Activated CD4-positive, alpha-beta T cell treated with anti-CD3 and anti-CD28 coated beads, Interleukin-2, amount 10 ng/mL, durations not matched to agents 7 days and 5 days (primary cell): ENCODE measurements around the gene SHPK. TPM values are rescaled to one million over a fixed set of nuclear protein-coding genes. Genes with fewer than 3 reads are reported as not detected.

ENCODE experiments used
- CTCF ChIA-PET: fragments of 350-600 bp; sonication (Branson Sonifier 250); formaldehyde crosslinking; loops from one replicate; lab custom pipeline; 2021; ENCODE audit warnings: antibody characterized with exemption; lab: Charles Lee
- POLR2A ChIA-PET: fragments of 350-600 bp; sonication (Branson Sonifier 250); formaldehyde crosslinking; loops from one replicate; lab custom pipeline; 2021; ENCODE audit warnings: antibody characterized with exemption; lab: Charles Lee
- DNase-seq: peaks from one replicate; pipeline ENCODE4 v3.0.0-alpha.2; 2020
- H3K27ac Mint-ChIP-seq: one replicate; pipeline ENCODE4 v1.8.0; 2021; ENCODE audit warnings: mild to moderate bottlenecking, moderate library complexity, mixed read lengths
- H3K27me3 Mint-ChIP-seq: one replicate; pipeline ENCODE4 v1.8.0; 2021; ENCODE audit warnings: mixed read lengths
- H3K36me3 Mint-ChIP-seq: one replicate; pipeline ENCODE4 v1.8.0; 2021; ENCODE audit warnings: low read depth, mixed read lengths
- H3K4me1 Mint-ChIP-seq: one replicate; pipeline ENCODE4 v1.8.0; 2021; ENCODE audit warnings: mixed read lengths
- H3K4me3 Mint-ChIP-seq: one replicate; pipeline ENCODE4 v1.8.0; 2021; ENCODE audit warnings: mild to moderate bottlenecking, moderate library complexity, mixed read lengths
- H3K9me3 Mint-ChIP-seq: one replicate; pipeline ENCODE4 v1.8.0; 2021; ENCODE audit warnings: mixed read lengths
- total RNA-seq, 2 experiments: library from RNA; stranded (reverse); gene quantifications; one replicate each; pipeline ENCODE4 v1.2.3, GENCODE V29; 2021

SHPK gene
- total RNA-seq, 2 experiments from 2014 or later, result 11.5 to 12.3 TPM

DNA sequence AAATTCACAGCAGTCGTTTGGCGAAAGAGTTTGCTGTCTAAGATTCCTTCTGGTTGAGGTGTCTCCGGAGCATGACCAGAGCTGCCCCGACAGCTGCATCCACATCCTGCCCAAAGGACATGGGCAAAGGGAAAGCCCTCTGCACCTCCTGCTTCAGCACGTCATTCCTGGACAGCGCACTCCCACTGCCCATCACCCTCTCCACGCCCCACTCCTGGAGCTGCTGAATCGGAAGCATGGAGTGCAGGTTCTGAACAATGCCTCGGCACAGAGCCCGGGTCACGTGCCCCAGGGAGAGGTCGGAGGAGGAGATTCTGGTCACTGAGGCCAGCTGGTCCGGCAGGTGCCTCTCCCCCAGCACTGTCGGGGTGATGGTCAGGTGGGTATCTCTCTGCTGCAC lies 25.5 kb downstream of the SHPK start:
- ChIA-PET CTCF (no interaction called here), POLR2A (no interaction called here)
- no peaks in the 10 kb centered on the region for H3K27me3 Mint-ChIP-seq

DNA sequence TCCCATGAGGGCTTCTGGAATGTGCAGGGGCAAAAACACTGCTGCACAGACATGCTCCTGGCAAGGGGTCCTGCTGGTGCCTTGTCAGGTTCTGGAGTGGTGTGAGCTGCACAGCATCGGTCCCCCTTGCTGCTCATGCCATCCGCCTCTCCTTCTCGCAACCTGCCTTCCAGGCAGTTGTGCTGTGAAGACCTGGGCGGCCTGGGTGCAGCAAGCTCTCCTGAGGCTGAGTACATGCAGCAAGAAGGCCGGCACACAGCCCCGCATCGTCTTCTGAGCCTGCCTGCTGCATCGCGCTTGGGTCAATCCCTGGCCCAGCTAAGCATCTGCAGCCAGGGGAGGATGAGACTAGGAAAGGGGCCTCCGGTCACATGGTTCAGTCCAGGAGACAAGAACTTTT lies 26.4 kb downstream of the SHPK start:
- no peak overlapping the region for H3K27ac Mint-ChIP-seq
- H3K36me3 Mint-ChIP-seq, result peaks cover 12% of the 10 kb centered on the region
- no peaks in the 10 kb centered on the region for H3K4me1 Mint-ChIP-seq
- no peaks in the 10 kb centered on the region for H3K9me3 Mint-ChIP-seq
- no peaks in the 10 kb centered on the region for H3K27me3 Mint-ChIP-seq
- no peak overlapping the region for H3K4me3 Mint-ChIP-seq
- ChIA-PET POLR2A (no interaction called here), CTCF (no interaction called here)
- DNase-seq, result no peak

More for the DNA sequence above, 25.5 kb downstream of the SHPK start:
- Mint-ChIP-seq H3K9me3 (no peaks in the 10 kb centered on the region), H3K4me3 (no peak overlapping the region), H3K27ac (no peak overlapping the region), H3K4me1 (no peaks in the 10 kb centered on the region), H3K36me3 (peaks cover 21% of the 10 kb centered on the region)
- DNase-seq, result no peak

DNA sequence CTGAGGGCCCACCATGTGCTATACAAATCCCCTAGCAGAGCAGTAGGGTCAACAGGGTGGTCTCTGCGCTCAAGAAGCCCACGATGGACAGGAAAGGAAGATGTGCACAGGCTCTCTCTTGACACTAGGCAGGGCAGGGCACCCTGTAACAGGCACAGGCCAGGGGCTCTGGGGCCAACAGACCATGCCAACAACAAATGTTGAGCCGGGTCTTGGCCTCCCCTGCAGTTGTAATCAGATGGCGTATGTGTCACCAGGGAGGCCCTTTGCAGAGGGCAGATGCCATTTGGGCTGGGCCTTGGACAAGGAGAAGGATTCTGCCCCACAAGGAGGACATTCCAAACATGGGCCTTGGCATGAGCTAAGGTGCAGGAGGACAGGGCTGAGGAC lies 32.2 kb downstream of the SHPK start:
- Mint-ChIP-seq H3K9me3 (no peaks in the 10 kb centered on the region), H3K4me3 (no peak overlapping the region), H3K4me1 (peaks cover 4% of the 10 kb centered on the region), H3K27me3 (no peaks in the 10 kb centered on the region), H3K36me3 (peaks cover 4% of the 10 kb centered on the region), H3K27ac (no peak overlapping the region)
- ChIA-PET POLR2A (no interaction called here), CTCF (interaction anchor here (0.6 to 1.5 kb wide), 2 partner anchors 40 to 243 kb away, joined by 3 read pairs; no protein-coding TSS in a partner anchor)
- no peak for DNase-seq

DNA sequence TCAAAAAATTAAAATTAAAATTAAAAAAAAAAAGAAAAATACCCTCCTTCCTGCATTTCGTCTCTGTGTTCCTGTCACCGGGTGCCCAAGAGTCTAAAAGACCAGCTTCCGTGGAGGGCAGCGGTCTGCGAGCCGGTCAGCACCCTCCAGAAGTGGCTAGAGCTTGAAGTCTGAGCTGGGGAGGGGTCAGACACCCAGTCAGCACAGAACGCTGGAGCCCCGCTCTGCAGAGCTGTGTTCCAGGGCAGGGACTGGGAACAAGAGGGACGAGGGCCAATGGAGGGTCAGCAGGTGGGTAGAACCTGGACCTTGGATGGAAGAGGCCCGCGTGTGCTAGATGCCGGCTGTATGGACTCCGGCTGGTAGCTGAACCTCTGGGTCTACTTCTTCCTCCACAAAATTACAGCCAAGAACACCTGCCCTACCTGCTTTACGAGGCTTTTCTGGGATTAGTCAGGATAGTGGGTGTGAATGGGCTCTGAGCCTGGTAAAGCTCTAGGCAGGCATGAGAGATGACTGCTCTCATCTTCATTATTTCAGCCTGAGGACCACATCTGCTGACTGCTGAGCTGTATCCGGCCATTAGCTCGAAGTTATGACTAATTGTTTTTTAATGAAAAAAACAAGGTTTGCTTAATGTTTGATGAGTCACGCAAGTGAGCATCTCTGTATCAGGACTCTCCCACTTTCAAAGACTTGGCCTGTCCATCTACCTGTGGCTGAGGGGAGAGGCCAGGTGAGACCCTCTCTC lies 32.8 kb downstream of the SHPK start:
- H3K27me3 Mint-ChIP-seq, result no peaks in the 10 kb centered on the region
- POLR2A ChIA-PET, result no interaction called here

DNA sequence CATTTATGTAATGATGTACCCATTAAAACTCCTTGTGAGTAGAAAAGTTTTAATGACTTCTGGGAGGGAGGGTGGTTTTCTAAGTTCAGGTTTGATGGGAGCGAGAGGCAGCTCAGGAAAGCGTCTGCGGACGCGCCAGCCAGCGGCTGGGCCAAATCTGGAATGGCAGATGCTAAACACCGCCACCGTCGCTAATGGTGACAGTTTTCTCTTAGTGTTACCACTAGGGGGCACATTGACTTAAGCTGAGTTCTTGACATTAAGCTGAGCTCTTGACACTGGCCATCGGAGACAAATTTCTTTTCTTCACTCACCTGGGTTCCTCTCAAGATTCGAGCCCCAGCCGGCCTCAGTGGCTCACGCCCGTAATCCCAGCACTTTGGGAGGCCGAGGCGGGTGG lies 33.6 kb downstream of the SHPK start:
- H3K4me3 Mint-ChIP-seq, result no peak overlapping the region
- peaks cover 4% of the 10 kb centered on the region for H3K4me1 Mint-ChIP-seq

More for the DNA sequence above, 32.8 kb downstream of the SHPK start:
- DNase-seq, result no peak
- CTCF ChIA-PET, result interaction anchor here (0.7 to 1.5 kb wide), 4 partner anchors 11 to 243 kb away, joined by 3 to 4 read pairs (median 3); no protein-coding TSS in a partner anchor
- H3K9me3 Mint-ChIP-seq, result no peaks in the 10 kb centered on the region
- no peak overlapping the region for H3K4me3 Mint-ChIP-seq
- H3K36me3 Mint-ChIP-seq, result peaks cover 2% of the 10 kb centered on the region
- peaks cover 4% of the 10 kb centered on the region for H3K4me1 Mint-ChIP-seq
- H3K27ac Mint-ChIP-seq, result no peak overlapping the region

DNA sequence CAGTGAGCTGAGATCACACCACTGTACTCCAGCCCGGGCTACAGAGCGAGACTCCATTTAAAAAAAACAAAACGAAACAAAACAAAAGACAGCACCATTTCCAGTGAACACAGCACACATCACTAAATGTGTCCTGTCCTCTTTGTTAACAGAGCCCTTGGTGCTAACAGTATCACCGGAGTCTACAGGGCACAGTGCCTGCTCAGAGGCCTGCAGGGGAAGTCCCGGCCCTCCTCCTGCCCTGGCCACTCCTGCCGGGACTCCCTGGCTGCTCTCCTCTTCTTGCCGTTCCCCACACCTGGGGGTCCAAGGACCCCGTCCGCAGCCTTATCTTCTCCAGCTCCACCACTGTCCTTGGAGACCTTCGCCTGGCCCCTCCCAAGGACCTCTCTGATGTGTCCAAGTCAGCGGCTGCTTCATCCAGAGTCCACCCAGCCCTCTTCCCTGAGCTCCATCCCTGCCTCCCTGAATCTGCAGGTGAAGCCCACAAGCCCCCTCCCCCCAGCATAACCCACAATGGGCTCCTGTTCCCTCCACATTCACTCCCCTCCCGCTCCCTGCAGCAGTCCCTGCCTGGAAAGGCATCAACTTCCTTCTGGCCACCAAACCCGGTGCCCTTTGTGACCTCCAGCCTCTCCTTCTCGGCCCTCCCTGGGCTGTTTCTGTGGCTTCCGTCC lies 35.4 kb downstream of the SHPK start:
- ChIA-PET POLR2A (no interaction called here), CTCF (interaction anchor here (1.3 kb wide), 2 partner anchors 9 to 19 kb away, joined by 3 read pairs; no protein-coding TSS in a partner anchor)
- no peaks in the 10 kb centered on the region for H3K27me3 Mint-ChIP-seq
- no peak for DNase-seq
- H3K4me3 Mint-ChIP-seq, result no peak overlapping the region
- no peaks in the 10 kb centered on the region for H3K9me3 Mint-ChIP-seq
- no peaks in the 10 kb centered on the region for H3K36me3 Mint-ChIP-seq
- H3K27ac Mint-ChIP-seq, result no peak overlapping the region
- peaks cover 4% of the 10 kb centered on the region for H3K4me1 Mint-ChIP-seq

More for the DNA sequence above, 33.6 kb downstream of the SHPK start:
- Mint-ChIP-seq H3K27me3 (no peaks in the 10 kb centered on the region), H3K9me3 (no peaks in the 10 kb centered on the region), H3K27ac (no peak overlapping the region), H3K36me3 (no peaks in the 10 kb centered on the region)
- DNase-seq, result peak; percentile 39
- CTCF ChIA-PET, result interaction anchor here (1.4 kb wide), 1 partner anchor 11 kb away, joined by 4 read pairs; no protein-coding TSS in a partner anchor
- POLR2A ChIA-PET, result no interaction called here

DNA sequence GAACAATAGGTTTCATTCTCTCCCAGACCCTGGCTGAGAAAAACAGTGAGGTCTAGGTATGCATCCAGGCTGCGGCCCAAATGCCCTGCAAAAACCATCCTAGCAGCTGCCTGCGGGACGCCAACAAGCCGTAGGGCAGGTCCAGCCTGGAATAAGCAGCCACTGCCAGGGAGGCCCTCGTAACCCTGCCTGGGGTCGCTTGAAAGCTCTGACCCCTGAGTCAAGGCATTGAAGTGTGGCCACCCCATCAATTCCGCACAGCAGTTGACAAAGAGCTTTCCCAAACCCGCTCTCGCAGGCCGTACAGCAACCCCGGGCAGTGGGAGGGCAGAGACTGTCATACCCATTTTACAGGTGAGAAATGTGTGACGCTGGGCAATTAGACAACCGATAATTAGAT lies 38.0 kb downstream of the SHPK start:
- no peak for DNase-seq
- Mint-ChIP-seq H3K27me3 (no peaks in the 10 kb centered on the region), H3K27ac (no peak overlapping the region), H3K4me1 (peaks cover 4% of the 10 kb centered on the region), H3K9me3 (no peaks in the 10 kb centered on the region), H3K4me3 (no peak overlapping the region), H3K36me3 (no peaks in the 10 kb centered on the region)
- CTCF ChIA-PET, result interaction anchor here (0.6 kb wide), 1 partner anchor 39 kb away, joined by 3 read pairs; no protein-coding TSS in a partner anchor
- POLR2A ChIA-PET, result no interaction called here

DNA sequence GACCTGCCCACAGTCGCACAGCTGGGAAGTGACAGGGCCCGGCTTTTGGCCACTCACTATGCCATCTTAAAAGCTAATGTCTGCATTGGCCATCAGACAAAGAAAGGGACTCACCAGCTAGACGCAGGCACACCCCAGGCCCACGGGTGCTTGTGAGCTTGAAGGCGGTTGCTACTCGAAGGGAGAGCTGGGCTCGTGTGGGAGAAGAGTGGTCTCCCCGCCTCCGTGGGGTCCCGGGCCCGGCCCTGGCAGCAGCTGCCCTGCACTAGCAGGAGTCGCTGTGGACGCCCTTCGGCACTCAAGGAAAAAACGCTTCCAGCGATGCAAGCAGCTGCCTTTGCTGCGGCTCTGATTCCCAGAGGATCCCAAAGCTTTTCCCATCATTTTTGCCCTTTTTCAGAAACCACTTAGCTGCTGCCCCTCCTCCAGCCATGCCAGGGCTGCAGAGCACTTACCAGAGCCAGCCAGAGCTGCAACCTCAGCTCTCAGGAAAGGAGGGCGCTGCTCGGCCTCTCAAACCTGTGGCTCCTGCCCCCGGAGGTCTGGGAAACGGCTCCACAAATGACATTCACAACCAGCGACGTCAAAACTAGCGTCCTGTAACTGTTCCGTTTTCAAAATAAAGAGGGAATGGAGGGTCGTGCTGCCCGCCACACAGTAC lies 39.1 kb downstream of the SHPK start:
- CTCF ChIA-PET, result no interaction called here
- POLR2A ChIA-PET, result no interaction called here
- no peaks in the 10 kb centered on the region for H3K4me1 Mint-ChIP-seq
- DNase-seq, result no peak
- H3K36me3 Mint-ChIP-seq, result no peaks in the 10 kb centered on the region
- H3K27ac Mint-ChIP-seq, result no peak overlapping the region
- no peaks in the 10 kb centered on the region for H3K27me3 Mint-ChIP-seq
- no peaks in the 10 kb centered on the region for H3K9me3 Mint-ChIP-seq
- no peak overlapping the region for H3K4me3 Mint-ChIP-seq

DNA sequence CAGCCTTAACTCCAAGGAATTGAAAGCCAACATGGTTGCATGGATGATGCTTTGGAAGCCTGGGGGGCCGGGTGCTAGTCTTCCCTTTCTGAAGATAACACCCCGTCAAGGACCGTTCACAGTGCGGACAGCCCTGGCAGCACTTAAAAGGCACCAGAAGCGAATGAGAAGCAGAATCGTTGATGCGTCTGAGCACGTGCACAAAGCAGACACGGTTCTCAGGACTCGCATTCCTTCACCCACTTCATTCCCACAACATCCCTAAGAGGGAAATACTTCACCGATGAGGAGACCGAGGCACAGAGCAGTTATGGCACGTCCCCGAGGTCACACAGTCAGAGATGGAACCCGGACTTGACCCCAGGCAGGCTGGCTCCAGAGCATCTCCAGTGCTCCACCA lies 41.1 kb downstream of the SHPK start:
- H3K27me3 Mint-ChIP-seq, result no peaks in the 10 kb centered on the region
- no peak overlapping the region for H3K27ac Mint-ChIP-seq
- POLR2A ChIA-PET, result no interaction called here
- no peaks in the 10 kb centered on the region for H3K4me1 Mint-ChIP-seq
- H3K9me3 Mint-ChIP-seq, result no peaks in the 10 kb centered on the region
- no peaks in the 10 kb centered on the region for H3K36me3 Mint-ChIP-seq
- CTCF ChIA-PET, result no interaction called here
- no peak overlapping the region for H3K4me3 Mint-ChIP-seq
- DNase-seq, result no peak

DNA sequence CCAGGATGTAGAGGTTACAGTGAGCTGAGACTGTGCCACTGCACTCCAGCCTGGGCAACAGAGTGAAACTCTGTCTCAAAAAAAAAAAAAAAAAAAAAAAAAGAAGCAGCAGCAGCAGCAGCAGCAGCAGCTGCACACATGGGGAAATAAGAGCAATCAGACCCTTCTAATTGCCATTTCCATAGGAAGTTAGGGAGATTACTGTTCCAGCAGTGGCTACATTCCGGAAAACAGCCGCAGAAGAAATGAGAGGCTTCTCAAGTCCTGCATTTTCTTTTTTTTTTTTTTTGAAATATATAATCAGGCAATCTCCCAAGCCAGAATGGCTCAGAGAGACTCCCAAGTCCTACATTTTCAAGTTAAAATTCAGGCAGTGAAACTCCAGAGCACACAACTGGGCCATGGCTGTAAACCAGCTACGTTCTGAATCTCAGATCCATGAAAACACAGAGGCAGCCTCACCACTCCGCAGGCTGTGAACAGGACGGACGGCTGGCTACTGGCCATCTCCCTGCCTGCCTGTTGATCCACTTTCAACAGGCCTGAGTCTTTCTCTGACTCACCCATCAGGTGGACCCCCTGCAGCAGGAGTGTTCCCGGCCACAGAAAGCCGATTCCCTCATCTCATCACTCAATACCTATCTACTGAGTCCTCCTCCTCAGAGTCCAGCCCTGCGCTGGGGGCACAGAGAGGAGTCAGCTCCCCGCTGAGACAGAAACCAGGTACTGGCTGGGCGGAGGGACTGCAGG lies 41.8 kb downstream of the SHPK start:
- no peaks in the 10 kb centered on the region for H3K4me1 Mint-ChIP-seq
- no peaks in the 10 kb centered on the region for H3K27me3 Mint-ChIP-seq
- ChIA-PET CTCF (interaction anchor here (0.6 kb wide), 1 partner anchor 88 kb away, joined by 3 read pairs; no protein-coding TSS in a partner anchor), POLR2A (no interaction called here)
- H3K27ac Mint-ChIP-seq, result no peak overlapping the region
- DNase-seq, result no peak
- H3K4me3 Mint-ChIP-seq, result no peak overlapping the region
- no peaks in the 10 kb centered on the region for H3K36me3 Mint-ChIP-seq
- H3K9me3 Mint-ChIP-seq, result no peaks in the 10 kb centered on the region

DNA sequence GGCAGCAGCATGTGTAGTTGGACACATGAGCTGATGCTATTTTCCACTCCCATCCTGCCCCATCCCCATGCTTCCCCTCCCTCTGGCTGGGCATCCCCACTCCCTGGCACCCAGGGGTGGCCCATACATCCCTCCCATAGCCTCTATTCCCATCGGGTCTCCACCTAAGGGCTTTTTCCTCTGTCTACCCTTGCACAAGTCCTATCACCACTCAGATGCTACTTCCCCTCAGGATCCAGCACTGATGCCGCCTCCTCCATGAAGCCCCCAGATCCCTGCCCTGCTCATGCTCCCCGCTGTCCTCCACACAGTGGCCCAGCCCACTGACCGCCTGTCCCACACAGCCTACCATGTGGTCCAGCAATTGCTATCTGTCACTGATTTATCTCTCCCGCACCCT lies 42.7 kb downstream of the SHPK start:
- POLR2A ChIA-PET, result no interaction called here
- H3K9me3 Mint-ChIP-seq, result no peaks in the 10 kb centered on the region
- H3K27ac Mint-ChIP-seq, result no peak overlapping the region
- CTCF ChIA-PET, result no interaction called here
- H3K27me3 Mint-ChIP-seq, result no peaks in the 10 kb centered on the region
- no peak overlapping the region for H3K4me3 Mint-ChIP-seq
- no peaks in the 10 kb centered on the region for H3K36me3 Mint-ChIP-seq
- DNase-seq, result no peak
- H3K4me1 Mint-ChIP-seq, result no peaks in the 10 kb centered on the region

DNA sequence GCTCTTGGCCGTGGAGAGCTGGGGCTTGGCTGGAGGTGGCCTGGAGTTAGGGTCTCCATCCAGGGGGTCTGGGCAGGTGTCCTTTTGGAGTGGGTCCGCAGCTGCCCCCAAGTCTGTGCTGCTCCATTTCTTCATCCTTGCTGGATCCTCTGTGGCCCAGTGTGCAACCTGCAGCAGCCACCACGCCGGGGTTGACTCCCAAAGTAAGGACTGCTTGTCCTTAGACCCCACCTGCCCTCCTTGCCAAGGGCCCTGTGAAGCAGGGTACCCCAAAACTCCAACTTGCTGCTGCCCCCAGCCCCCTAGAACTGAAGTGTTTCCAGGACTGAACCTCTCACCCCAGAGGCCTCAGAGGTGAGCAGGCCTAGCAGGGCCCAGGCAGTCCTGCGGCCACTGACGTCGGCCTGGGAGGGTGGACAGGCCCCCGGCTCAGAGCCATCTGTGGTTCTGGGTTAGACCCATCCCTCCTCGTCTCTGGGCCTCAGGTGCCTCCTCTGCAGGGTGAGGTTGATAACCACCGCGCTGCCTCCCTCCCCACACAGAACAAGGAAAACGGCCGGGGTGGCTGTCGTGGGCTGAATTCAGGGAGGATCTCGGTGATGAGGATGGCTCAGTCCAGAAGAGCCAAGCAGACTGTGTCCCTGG lies 43.7 kb downstream of the SHPK start:
- no peaks in the 10 kb centered on the region for H3K36me3 Mint-ChIP-seq
- POLR2A ChIA-PET, result no interaction called here
- no peaks in the 10 kb centered on the region for H3K27me3 Mint-ChIP-seq

More for the DNA sequence above, 43.7 kb downstream of the SHPK start:
- Mint-ChIP-seq H3K4me3 (no peak overlapping the region), H3K4me1 (no peaks in the 10 kb centered on the region), H3K9me3 (no peaks in the 10 kb centered on the region), H3K27ac (no peak overlapping the region)
- no peak for DNase-seq
- CTCF ChIA-PET, result interaction anchor here (1.4 kb wide), 1 partner anchor 8 kb away, joined by 3 read pairs; no protein-coding TSS in a partner anchor
